H1 (cell line): Measurements from ENCODE around the gene COL4A2. TPM values are rescaled to one million over a fixed set of nuclear protein-coding genes. Genes with fewer than 3 reads are reported as not detected.

Experiments
- BACH1 ChIP-seq: IDR thresholded peaks from 2 replicates; pipeline ENCODE4 v1.6.1; 2012; ENCODE audit warnings: low read length, improper control_type of control experiment
- CREB1 ChIP-seq: IDR thresholded peaks from 2 replicates; pipeline ENCODE4 v1.6.1; 2012; ENCODE audit warnings: inconsistent platforms
- CTBP2 ChIP-seq: IDR thresholded peaks from 2 replicates; pipeline ENCODE4 v1.7.0; 2011; ENCODE audit warnings: borderline replicate concordance, mild to moderate bottlenecking, moderate library complexity, mixed read lengths, low read length; ENCODE audit not compliant: insufficient read depth, insufficient read length
- FOSL1 ChIP-seq: IDR thresholded peaks from 2 replicates; pipeline ENCODE4 v1.6.1; 2011; ENCODE audit warnings: mild to moderate bottlenecking, low read depth, low read length, moderate library complexity; ENCODE audit not compliant: insufficient read depth
- JUN ChIP-seq: IDR thresholded peaks from 2 replicates; pipeline ENCODE4 v1.6.1; 2011; ENCODE audit warnings: low read depth, mild to moderate bottlenecking, improper control_type of control experiment, low read length
- JUND ChIP-seq: IDR thresholded peaks from 2 replicates; pipeline ENCODE4 v1.6.1; 2011; ENCODE audit warnings: mild to moderate bottlenecking, improper control_type of control experiment, low read length
- KDM5A ChIP-seq: fragments of 200-600 bp; IDR thresholded peaks from 2 replicates; pipeline ENCODE4 v1.7.1; 2012; ENCODE audit warnings: mild to moderate bottlenecking, low read length, inconsistent platforms, mixed read lengths
- POU5F1 ChIP-seq: IDR thresholded peaks from 2 replicates; pipeline ENCODE4 v1.6.1; 2011; ENCODE audit warnings: low read depth, mild to moderate bottlenecking, low read length, moderate library complexity
- RAD21 ChIP-seq, 2 experiments: IDR thresholded peaks in 1 of 2; conservative IDR thresholded peaks in 1 of 2; 2 replicates each; pipeline ENCODE4 v1.6.1; 2011; ENCODE audit warnings: low read depth in 2 of 2, low read length in 2 of 2, improper control_type of control experiment in 1 of 2, inconsistent platforms in 1 of 2, mild to moderate bottlenecking in 1 of 2, moderate library complexity in 1 of 2
- SAP30 ChIP-seq: fragments of 300-600 bp; sonication (generic); IDR thresholded peaks from 2 replicates; pipeline ENCODE4 v1.7.1; 2012; ENCODE audit warnings: low read length, moderate library complexity, mild to moderate bottlenecking, inconsistent platforms; ENCODE audit not compliant: insufficient read depth, insufficient replicate concordance
- SIRT6 ChIP-seq: IDR thresholded peaks from one replicate; pipeline ENCODE4 v1.7.1; 2012; ENCODE audit warnings: low read length, inconsistent platforms
- SIX5 ChIP-seq: IDR thresholded peaks from 2 replicates; pipeline ENCODE4 v1.6.1; 2011; ENCODE audit warnings: mild to moderate bottlenecking, low read depth, low read length
- SP2 ChIP-seq: IDR thresholded peaks from 2 replicates; pipeline ENCODE4 v1.6.1; 2012; ENCODE audit warnings: mild to moderate bottlenecking, low read length, inconsistent platforms
- SUZ12 ChIP-seq: fragments of 200-600 bp; sonication (generic); IDR thresholded peaks from 2 replicates; pipeline ENCODE4 v1.6.1; 2012; ENCODE audit warnings: mild to moderate bottlenecking, inconsistent platforms, low read length, moderate library complexity, mixed read lengths
- TAF1 ChIP-seq: IDR thresholded peaks from 2 replicates; pipeline ENCODE4 v1.6.1; 2011; ENCODE audit warnings: mild to moderate bottlenecking, low read depth, low read length
- polyA plus RNA-seq, 7 experiments: library from polyadenylated mRNA; depleted of rRNA in 3 of 7; stranded (reverse) in 5 of 7; unstranded in 2 of 7; fragments of >200 nt in 5 of 7; fragments of 200-250 nt in 2 of 7; gene quantifications; 1 replicate in 5 of 7; 2 replicates in 1 of 7; 4 replicates in 1 of 7; pipeline versions ENCODE4 v1.2.1 to v1.2.3, GENCODE V29; 2011 to 2013; ENCODE audit warnings: missing spikeins in 2 of 7, mixed read lengths in 2 of 7
- total RNA-seq: library from RNA; stranded (reverse); fragmentation: NEBNext Ultra II Directional; extraction: Animal tissue kit (Norgen Biotek cat#: 25700); gene quantifications from 2 replicates; pipeline ENCODE4 v1.2.1, GENCODE V29; 2021
- TF ChIP-seq, protein P1 (sequence below): IDR thresholded peaks from 2 replicates; pipeline ENCODE4 v1.6.1; 2012; ENCODE audit warnings: inconsistent platforms
- TF ChIP-seq, protein P2 (sequence below): IDR thresholded peaks from 2 replicates; pipeline ENCODE4 v1.6.1; 2012; ENCODE audit warnings: low read length, inconsistent platforms
- TF ChIP-seq, protein P3 (sequence below), 3 experiments: IDR thresholded peaks; 1 replicate in 2 of 3; 2 replicates in 1 of 3; pipeline versions ENCODE4 v1.5.1 to v1.6.1; 2011; ENCODE audit warnings: low read length in 3 of 3, mild to moderate bottlenecking in 3 of 3, inconsistent platforms in 2 of 3, low read depth in 1 of 3, moderate library complexity in 1 of 3; ENCODE audit not compliant: insufficient read depth in 1 of 3; ENCODE audit errors: control extremely low read depth in 1 of 3

The COL4A2 gene
- total and polyA plus RNA-seq, 2 of the 8 experiments (the other 6 are each of a cell fraction or from before 2014, with no cell fraction given) = 80.4 to 87.3 TPM

DNA sequence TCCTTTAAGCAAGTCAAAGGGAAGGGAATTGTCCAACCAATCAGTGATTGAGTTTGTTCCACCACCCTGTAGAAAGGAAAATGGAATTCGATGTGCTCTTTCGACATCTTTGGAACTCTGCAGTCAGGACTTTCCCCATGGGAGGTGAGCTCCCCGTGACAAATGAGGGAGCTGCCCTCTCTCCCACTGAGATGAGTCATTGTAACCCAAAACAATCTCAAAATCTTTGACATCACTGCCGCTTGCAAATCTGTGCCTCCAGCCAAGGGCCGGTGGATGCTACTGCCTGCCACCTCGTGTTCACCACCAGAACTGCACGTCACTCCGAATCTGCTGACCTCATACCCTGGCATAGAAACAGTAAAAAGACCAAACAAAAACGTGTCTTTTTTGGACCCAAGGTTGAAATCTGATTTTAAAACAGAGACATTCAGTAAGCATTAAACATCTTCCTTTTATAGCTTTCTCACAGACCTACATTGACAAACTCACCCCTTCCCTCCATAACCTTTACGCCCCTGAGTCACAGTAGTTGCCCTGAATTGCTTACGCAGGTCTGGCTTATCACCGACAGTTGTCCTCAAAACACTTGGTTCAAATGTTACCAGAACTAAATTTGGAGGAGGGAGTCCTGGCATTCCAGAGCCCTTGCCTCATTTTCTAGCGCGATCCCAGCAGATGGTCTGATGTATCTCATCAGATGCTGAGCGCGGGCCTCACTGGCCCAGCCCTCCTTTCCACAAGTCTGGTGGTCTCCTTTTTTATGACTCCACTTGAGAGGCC is 105.2 kb downstream of the COL4A2 start (continued):
- no peak for TF ChIP-seq TAF1
- TF ChIP-seq CTBP2 = no peak
- peak; percentile 90 to 91 for TF ChIP-seq RAD21 (IDR thresholded peaks at IDR 0.05 in 1 of 2, conservative IDR thresholded peaks at IDR 0.05 in 1 of 2; ENCODE audit: low read depth in 2 of 2, low read length in 2 of 2)
- TF ChIP-seq JUND = peak; percentile 89
- peak; percentile 89 for TF ChIP-seq BACH1
- no peak for TF ChIP-seq SP2
- TF ChIP-seq SUZ12 = no peak
- no peak for TF ChIP-seq KDM5A
- TF ChIP-seq POU5F1 = no peak
- TF ChIP-seq, protein P1, sequence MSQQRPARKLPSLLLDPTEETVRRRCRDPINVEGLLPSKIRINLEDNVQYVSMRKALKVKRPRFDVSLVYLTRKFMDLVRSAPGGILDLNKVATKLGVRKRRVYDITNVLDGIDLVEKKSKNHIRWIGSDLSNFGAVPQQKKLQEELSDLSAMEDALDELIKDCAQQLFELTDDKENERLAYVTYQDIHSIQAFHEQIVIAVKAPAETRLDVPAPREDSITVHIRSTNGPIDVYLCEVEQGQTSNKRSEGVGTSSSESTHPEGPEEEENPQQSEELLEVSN = no peak
- TF ChIP-seq JUN = peak; percentile 81; the same call in 1 of the 2 replicates
- no peak for TF ChIP-seq SIRT6
- no peak for TF ChIP-seq SAP30
- peak; percentile 86 for TF ChIP-seq CREB1
- no peak for TF ChIP-seq SIX5
- TF ChIP-seq, protein P2, sequence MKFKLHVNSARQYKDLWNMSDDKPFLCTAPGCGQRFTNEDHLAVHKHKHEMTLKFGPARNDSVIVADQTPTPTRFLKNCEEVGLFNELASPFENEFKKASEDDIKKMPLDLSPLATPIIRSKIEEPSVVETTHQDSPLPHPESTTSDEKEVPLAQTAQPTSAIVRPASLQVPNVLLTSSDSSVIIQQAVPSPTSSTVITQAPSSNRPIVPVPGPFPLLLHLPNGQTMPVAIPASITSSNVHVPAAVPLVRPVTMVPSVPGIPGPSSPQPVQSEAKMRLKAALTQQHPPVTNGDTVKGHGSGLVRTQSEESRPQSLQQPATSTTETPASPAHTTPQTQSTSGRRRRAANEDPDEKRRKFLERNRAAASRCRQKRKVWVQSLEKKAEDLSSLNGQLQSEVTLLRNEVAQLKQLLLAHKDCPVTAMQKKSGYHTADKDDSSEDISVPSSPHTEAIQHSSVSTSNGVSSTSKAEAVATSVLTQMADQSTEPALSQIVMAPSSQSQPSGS = peak; percentile 83; the same call in 1 of the 2 replicates
- no peak for TF ChIP-seq FOSL1
- TF ChIP-seq, protein P3, sequence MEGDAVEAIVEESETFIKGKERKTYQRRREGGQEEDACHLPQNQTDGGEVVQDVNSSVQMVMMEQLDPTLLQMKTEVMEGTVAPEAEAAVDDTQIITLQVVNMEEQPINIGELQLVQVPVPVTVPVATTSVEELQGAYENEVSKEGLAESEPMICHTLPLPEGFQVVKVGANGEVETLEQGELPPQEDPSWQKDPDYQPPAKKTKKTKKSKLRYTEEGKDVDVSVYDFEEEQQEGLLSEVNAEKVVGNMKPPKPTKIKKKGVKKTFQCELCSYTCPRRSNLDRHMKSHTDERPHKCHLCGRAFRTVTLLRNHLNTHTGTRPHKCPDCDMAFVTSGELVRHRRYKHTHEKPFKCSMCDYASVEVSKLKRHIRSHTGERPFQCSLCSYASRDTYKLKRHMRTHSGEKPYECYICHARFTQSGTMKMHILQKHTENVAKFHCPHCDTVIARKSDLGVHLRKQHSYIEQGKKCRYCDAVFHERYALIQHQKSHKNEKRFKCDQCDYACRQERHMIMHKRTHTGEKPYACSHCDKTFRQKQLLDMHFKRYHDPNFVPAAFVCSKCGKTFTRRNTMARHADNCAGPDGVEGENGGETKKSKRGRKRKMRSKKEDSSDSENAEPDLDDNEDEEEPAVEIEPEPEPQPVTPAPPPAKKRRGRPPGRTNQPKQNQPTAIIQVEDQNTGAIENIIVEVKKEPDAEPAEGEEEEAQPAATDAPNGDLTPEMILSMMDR (IDR thresholded peaks at IDR 0.05; ENCODE audit: control extremely low read depth in 1 of 3, insufficient read depth in 1 of 3, low read depth in 1 of 3, low read length in 3 of 3) = peak; percentile 83 to 93 (median 89)
